Caco-2 (cell line): ENCODE data around the gene SELENOH. TPM values are rescaled to one million over a fixed set of nuclear protein-coding genes. Genes with fewer than 3 reads are reported as not detected.

Experiments used
- BruUV-seq: library from RNA; stranded (reverse); fragments of 400-500 nt; replicated peaks from 2 replicates; lab custom pipeline; 2021; lab: Mats Ljungman, UMichigan
- CTCF ChIA-PET: fragments of 300-600 bp; sonication (Branson Sonifier 250); formaldehyde crosslinking; loops from one replicate; lab custom pipeline; 2022; ENCODE audit warnings: antibody characterized with exemption; lab: Charles Lee
- POLR2A ChIA-PET: fragments of 300-600 bp; sonication (Branson Sonifier 250); formaldehyde crosslinking; loops from one replicate; lab custom pipeline; 2022; ENCODE audit warnings: antibody characterized with exemption; lab: Charles Lee
- DNase-seq, 2 experiments: peaks; one replicate each; pipeline versions ENCODE4 v3.0.0 to v3.0.0-alpha.2; 2020 to 2022
- H3K27me3 ChIP-seq: replicated peaks from 2 replicates; pipeline ENCODE4 v1.6.0; 2011; ENCODE audit warnings: low read length; ENCODE audit not compliant: control insufficient read depth, insufficient read depth
- H3K36me3 ChIP-seq: 2 replicates; pipeline ENCODE4 v1.5.1; 2011; ENCODE audit warnings: low read length; ENCODE audit not compliant: control insufficient read depth, insufficient read depth
- H3K4me1 ChIP-seq: fragments of 250-450 bp; sonication (Bioruptor Pico); 2 replicates; pipeline ENCODE4 v1.5.1; 2020; ENCODE audit warnings: mild to moderate bottlenecking
- H3K4me3 ChIP-seq: 2 replicates; pipeline ENCODE4 v1.5.1; 2011; ENCODE audit warnings: low read depth, mild to moderate bottlenecking, control low read depth, low read length
- H3K9me3 ChIP-seq: fragments of 250-450 bp; sonication (Bioruptor Pico); 2 replicates; pipeline ENCODE4 v1.5.1; 2020; ENCODE audit warnings: mild to moderate bottlenecking, moderate library complexity
- H3K27ac Mint-ChIP-seq: one replicate; pipeline ENCODE4 v1.8.0; 2022; ENCODE audit warnings: mixed read lengths; ENCODE audit not compliant: unreplicated experiment
- H3K27me3 Mint-ChIP-seq: one replicate; pipeline ENCODE4 v1.8.0; 2022; ENCODE audit warnings: mixed read lengths; ENCODE audit not compliant: insufficient read depth, unreplicated experiment
- H3K36me3 Mint-ChIP-seq: one replicate; pipeline ENCODE4 v1.8.0; 2022; ENCODE audit warnings: mild to moderate bottlenecking, mixed read lengths; ENCODE audit not compliant: insufficient read depth, unreplicated experiment
- H3K4me1 Mint-ChIP-seq: one replicate; pipeline ENCODE4 v1.8.0; 2022; ENCODE audit warnings: low read depth, mixed read lengths; ENCODE audit not compliant: unreplicated experiment
- H3K4me3 Mint-ChIP-seq: one replicate; pipeline ENCODE4 v1.8.0; 2022; ENCODE audit warnings: mild to moderate bottlenecking, moderate library complexity, mixed read lengths; ENCODE audit not compliant: unreplicated experiment
- H3K9me3 Mint-ChIP-seq: one replicate; pipeline ENCODE4 v1.8.0; 2022; ENCODE audit warnings: mixed read lengths; ENCODE audit not compliant: unreplicated experiment
- intact Hi-C: fragments of 100-400 bp; cut with micrococcal nuclease; formaldehyde crosslinking; loops from one replicate; pipeline ENCODE4 v1.10.0; 2022; ENCODE audit not compliant: unreplicated experiment
- total RNA-seq: library from RNA; stranded (reverse); gene quantifications from 2 replicates; pipeline ENCODE4 v1.2.3, GENCODE V29; 2022
- TF ChIP-seq, protein P1 (sequence below), 2 experiments: fragments of 200-600 bp in 1 of 2; IDR thresholded peaks; 1 replicate in 1 of 2; 2 replicates in 1 of 2; pipeline versions ENCODE4 v1.5.1 to v1.8.0; 2011 to 2022; ENCODE audit warnings: antibody characterized with exemption in 1 of 2, control low read depth in 1 of 2, inconsistent platforms in 1 of 2, low read depth in 1 of 2, low read length in 1 of 2, mild to moderate bottlenecking in 1 of 2, moderate library complexity in 1 of 2; ENCODE audit not compliant: insufficient read depth in 1 of 2, severe bottlenecking in 1 of 2, unreplicated experiment in 1 of 2

SELENOH gene
- total RNA-seq, 1 experiment from 2014 or later: 174 TPM

DNA sequence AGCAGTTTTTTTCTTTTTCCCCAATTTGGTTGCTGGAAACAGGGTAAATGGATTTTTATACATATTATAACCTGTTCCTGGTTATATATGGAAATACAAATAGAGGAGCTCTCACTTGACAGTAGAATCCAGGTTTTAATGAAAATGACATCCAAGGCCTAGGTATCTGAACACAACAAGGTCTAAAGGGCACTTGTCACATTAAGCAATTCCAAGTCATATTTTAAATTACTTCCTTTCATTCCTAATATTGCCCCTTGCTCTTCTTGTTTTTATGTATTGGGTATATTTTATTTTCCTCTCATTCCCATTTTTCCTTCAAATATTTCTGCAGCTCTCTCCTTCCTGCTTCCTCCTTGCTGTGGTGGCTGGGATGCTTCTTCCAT, 47.4 kb downstream of the SELENOH start:
- Histone ChIP-seq H3K36me3 (peaks cover 5% of the 10 kb centered on the region; the same call in 1 of the 2 replicates), H3K9me3 (no peaks in the 10 kb centered on the region), H3K27me3 (no peaks in the 10 kb centered on the region), H3K4me1 (peaks cover 95% of the 10 kb centered on the region), H3K4me3 (no peak overlapping the region)
- intact Hi-C loops: loop anchor here (1.0 kb wide), 2 partner anchors 9 to 12 kb away; no protein-coding TSS in a partner anchor
- peak overlapping the region; percentile 86 for H3K27ac Mint-ChIP-seq
- CTCF ChIA-PET: interaction anchor here (1.1 to 2.5 kb wide), 3 partner anchors 10 to 27 kb away, joined by 7 to 20 read pairs (median 8); partner anchors contain the start of gene CTNND1
- peaks cover 55% of the 10 kb centered on the region for H3K4me1 Mint-ChIP-seq
- TF ChIP-seq, protein P1, sequence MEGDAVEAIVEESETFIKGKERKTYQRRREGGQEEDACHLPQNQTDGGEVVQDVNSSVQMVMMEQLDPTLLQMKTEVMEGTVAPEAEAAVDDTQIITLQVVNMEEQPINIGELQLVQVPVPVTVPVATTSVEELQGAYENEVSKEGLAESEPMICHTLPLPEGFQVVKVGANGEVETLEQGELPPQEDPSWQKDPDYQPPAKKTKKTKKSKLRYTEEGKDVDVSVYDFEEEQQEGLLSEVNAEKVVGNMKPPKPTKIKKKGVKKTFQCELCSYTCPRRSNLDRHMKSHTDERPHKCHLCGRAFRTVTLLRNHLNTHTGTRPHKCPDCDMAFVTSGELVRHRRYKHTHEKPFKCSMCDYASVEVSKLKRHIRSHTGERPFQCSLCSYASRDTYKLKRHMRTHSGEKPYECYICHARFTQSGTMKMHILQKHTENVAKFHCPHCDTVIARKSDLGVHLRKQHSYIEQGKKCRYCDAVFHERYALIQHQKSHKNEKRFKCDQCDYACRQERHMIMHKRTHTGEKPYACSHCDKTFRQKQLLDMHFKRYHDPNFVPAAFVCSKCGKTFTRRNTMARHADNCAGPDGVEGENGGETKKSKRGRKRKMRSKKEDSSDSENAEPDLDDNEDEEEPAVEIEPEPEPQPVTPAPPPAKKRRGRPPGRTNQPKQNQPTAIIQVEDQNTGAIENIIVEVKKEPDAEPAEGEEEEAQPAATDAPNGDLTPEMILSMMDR (IDR thresholded peaks at IDR 0.05; ENCODE audit: insufficient read depth in 1 of 2, low read depth in 1 of 2, low read length in 1 of 2, severe bottlenecking in 1 of 2, unreplicated experiment in 1 of 2): no peak
- H3K27me3 Mint-ChIP-seq: no peaks in the 10 kb centered on the region
- BruUV-seq: TSS peak; percentile 15
- no peaks in the 10 kb centered on the region for H3K9me3 Mint-ChIP-seq
- POLR2A ChIA-PET: interaction anchor here (1.2 to 1.5 kb wide), 4 partner anchors 10 to 47 kb away, joined by 5 to 27 read pairs (median 12); partner anchors contain the start of genes CTNND1 and SELENOH
- H3K4me3 Mint-ChIP-seq: peak overlapping the region; percentile 65
- peaks cover 71% of the 10 kb centered on the region for H3K36me3 Mint-ChIP-seq
- no peak for DNase-seq

DNA sequence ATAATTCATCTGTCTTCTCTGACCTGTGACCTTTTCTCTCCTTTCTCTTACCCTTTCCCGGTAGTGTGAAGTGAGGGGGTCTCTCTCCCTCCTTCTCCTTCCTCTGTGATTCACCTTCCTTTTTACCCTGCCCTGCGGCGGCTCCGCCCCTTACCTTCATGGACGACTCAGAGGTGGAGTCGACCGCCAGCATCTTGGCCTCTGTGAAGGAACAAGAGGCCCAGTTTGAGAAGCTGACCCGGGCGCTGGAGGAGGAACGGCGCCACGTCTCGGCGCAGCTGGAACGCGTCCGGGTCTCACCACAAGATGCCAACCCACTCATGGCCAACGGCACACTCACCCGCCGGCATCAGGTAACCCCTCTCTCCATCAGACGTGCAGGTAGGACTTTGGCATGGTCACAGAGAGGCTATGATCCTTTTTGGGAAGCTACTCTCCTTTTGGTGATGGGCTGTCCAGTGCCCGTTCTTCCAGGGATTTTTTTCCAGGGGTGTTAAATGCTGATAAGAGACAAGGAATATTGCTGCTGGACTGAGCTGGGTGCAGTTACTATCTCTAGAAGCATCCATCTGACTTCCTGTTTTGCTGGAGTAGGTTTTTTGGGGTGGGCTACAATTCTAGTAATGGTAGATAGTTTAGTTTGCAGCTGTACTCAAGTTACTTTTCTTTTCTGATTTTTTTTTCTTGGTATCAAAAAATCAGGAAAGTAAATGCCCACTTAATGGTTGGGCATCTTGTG, 50.2 kb downstream of the SELENOH start:
- POLR2A ChIA-PET: no interaction called here
- Mint-ChIP-seq H3K9me3 (no peaks in the 10 kb centered on the region), H3K27me3 (no peaks in the 10 kb centered on the region), H3K4me3 (no peak overlapping the region), H3K4me1 (peaks cover 49% of the 10 kb centered on the region), H3K27ac (peak overlapping the region; percentile 86), H3K36me3 (peaks cover 80% of the 10 kb centered on the region)
- H3K27me3 ChIP-seq: no peaks in the 10 kb centered on the region
- CTCF ChIA-PET: no interaction called here
- no peak overlapping the region for H3K4me3 ChIP-seq
- no peaks in the 10 kb centered on the region for H3K9me3 ChIP-seq
- TF ChIP-seq, protein P1 (IDR thresholded peaks at IDR 0.05; ENCODE audit: insufficient read depth in 1 of 2, low read depth in 1 of 2, low read length in 1 of 2, severe bottlenecking in 1 of 2, unreplicated experiment in 1 of 2): no peak
- peaks cover 6% of the 10 kb centered on the region for H3K36me3 ChIP-seq
- no peak for DNase-seq
- BruUV-seq: no TSS peak
- peaks cover 69% of the 10 kb centered on the region for H3K4me1 ChIP-seq
- intact Hi-C loops: no loop called here

DNA sequence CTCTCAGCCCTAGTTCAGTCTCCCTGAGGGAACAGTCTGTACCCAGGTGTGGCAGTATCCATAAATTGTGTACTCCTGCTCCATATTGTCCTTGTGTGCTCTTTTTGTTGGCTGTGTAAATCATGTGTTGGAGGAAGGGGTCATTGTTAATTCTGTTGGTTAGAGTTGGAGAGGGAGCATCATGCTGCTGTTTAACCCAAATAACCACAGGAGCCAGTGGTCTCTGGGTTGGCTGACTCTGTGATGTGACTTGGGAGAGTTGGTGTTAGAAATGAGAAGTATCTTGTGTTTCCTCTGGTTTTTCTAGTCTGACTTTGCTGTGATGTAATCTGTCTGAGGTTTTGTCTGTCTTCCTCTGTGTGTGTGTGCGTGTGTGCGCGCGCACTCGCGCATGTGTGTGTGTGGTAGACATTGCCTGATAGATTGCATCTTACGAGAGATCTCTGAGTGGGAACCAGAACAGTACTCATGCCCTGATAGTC, 50.8 kb downstream of the SELENOH start:
- ChIA-PET POLR2A (no interaction called here), CTCF (no interaction called here)
- Histone ChIP-seq H3K4me3 (no peak overlapping the region), H3K27me3 (no peaks in the 10 kb centered on the region), H3K9me3 (no peaks in the 10 kb centered on the region), H3K36me3 (peaks cover 10% of the 10 kb centered on the region), H3K4me1 (peaks cover 63% of the 10 kb centered on the region)
- peaks cover 46% of the 10 kb centered on the region for H3K4me1 Mint-ChIP-seq
- TF ChIP-seq, protein P1 (IDR thresholded peaks at IDR 0.05; ENCODE audit: insufficient read depth in 1 of 2, low read depth in 1 of 2, low read length in 1 of 2, severe bottlenecking in 1 of 2, unreplicated experiment in 1 of 2): no peak
- no peaks in the 10 kb centered on the region for H3K27me3 Mint-ChIP-seq
- no peaks in the 10 kb centered on the region for H3K9me3 Mint-ChIP-seq
- peak overlapping the region; percentile 25 for H3K4me3 Mint-ChIP-seq
- no TSS peak for BruUV-seq
- peaks cover 86% of the 10 kb centered on the region for H3K36me3 Mint-ChIP-seq
- DNase-seq: no peak
- peak overlapping the region; percentile 86 for H3K27ac Mint-ChIP-seq
- intact Hi-C loops: no loop called here
